ENCODE data around the gene NDUFS7.

DNA sequence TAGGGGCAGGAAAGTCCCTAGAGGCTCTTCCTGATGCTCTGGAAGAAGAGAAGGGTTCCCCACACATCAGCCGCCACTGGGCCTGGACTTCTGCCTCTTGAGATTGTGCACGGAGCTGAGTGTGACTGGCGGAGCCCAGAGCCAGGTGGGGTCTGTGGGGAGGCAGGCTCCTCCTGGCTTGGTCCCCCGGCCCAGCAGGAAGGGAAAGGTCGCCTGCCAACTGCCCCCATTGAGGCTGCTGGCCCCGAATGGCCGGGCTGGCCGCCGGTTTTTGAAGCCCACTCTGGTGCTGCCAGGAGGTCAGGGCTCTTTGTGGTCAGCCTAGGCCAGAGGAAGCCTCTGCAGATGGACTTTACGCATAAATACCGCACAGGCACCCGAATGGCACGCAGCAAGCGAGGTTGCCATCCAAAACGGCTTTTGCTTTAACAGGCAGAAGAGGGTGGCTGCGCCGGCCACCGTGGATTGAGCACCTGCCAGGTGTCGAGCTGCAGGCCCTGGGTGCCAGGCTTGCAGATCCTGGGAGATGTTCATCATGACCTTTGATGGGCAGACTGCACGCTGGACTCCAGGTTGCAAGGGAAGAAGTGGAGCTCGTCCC lies 28.7 kb downstream of the NDUFS7 start:
- TF ChIP-seq, protein P1, sequence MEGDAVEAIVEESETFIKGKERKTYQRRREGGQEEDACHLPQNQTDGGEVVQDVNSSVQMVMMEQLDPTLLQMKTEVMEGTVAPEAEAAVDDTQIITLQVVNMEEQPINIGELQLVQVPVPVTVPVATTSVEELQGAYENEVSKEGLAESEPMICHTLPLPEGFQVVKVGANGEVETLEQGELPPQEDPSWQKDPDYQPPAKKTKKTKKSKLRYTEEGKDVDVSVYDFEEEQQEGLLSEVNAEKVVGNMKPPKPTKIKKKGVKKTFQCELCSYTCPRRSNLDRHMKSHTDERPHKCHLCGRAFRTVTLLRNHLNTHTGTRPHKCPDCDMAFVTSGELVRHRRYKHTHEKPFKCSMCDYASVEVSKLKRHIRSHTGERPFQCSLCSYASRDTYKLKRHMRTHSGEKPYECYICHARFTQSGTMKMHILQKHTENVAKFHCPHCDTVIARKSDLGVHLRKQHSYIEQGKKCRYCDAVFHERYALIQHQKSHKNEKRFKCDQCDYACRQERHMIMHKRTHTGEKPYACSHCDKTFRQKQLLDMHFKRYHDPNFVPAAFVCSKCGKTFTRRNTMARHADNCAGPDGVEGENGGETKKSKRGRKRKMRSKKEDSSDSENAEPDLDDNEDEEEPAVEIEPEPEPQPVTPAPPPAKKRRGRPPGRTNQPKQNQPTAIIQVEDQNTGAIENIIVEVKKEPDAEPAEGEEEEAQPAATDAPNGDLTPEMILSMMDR (IDR thresholded peaks at IDR 0.05; ENCODE audit: low read depth, low read length): no peak
- TF ChIP-seq POLR2A (IDR thresholded peaks at IDR 0.05; ENCODE audit: extremely low read depth, insufficient read length) (no peak), MYC (IDR thresholded peaks at IDR 0.05; ENCODE audit: low read depth, low read length) (no peak)
- TF ChIP-seq, protein P2, sequence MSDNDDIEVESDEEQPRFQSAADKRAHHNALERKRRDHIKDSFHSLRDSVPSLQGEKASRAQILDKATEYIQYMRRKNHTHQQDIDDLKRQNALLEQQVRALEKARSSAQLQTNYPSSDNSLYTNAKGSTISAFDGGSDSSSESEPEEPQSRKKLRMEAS (IDR thresholded peaks at IDR 0.05; ENCODE audit: low read depth, low read length): no peak

All from NB4 (cell line).